HG02623 (cell line): ENCODE data around the gene PPM1H.

Experiments
- ATAC-seq: cut with Tn5 transposase; IDR thresholded peaks from one replicate; pipeline ENCODE4 v1.9.1; 2021; ENCODE audit warnings: moderate library complexity; ENCODE audit not compliant: unreplicated experiment

Gene PPM1H

GRCh38 chr12:62657363-62657632 is 277.7 kb downstream of the PPM1H start:
- ATAC-seq: no peak

- no peak for ATAC-seq
These were observed 278.2 kb downstream of the PPM1H start for GRCh38 chr12:62656591-62657362.

GRCh38 chr12:62655666-62656151 is 279.2 kb downstream of the PPM1H start:
- no peak for ATAC-seq

- no peak for ATAC-seq
These were observed 280.4 kb downstream of the PPM1H start for GRCh38 chr12:62654326-62655241.

GRCh38 chr12:62653740-62654139 is 281.2 kb downstream of the PPM1H start:
- ATAC-seq: no peak

- no peak for ATAC-seq
These were observed 281.6 kb downstream of the PPM1H start for GRCh38 chr12:62653304-62653703.

- no peak for ATAC-seq
These were observed 283.8 kb downstream of the PPM1H start for GRCh38 chr12:62651138-62651537.

- ATAC-seq: no peak
These were observed 285.4 kb downstream of the PPM1H start for GRCh38 chr12:62649412-62650138.

GRCh38 chr12:62647586-62647985 is 287.4 kb downstream of the PPM1H start:
- no peak for ATAC-seq

- ATAC-seq: no peak
These were observed 288.4 kb downstream of the PPM1H start for GRCh38 chr12:62646566-62646965.

- no peak for ATAC-seq
These were observed 291.5 kb downstream of the PPM1H start for GRCh38 chr12:62643486-62643885.

- no peak for ATAC-seq
These were observed 292.5 kb downstream of the PPM1H start for GRCh38 chr12:62642486-62642885.

GRCh38 chr12:62640910-62641448 is 294.0 kb downstream of the PPM1H start:
- peak; percentile 86 for ATAC-seq

GRCh38 chr12:62637679-62638078 is 297.3 kb downstream of the PPM1H start:
- no peak for ATAC-seq

GRCh38 chr12:62635649-62636048 is 299.3 kb downstream of the PPM1H start:
- no peak for ATAC-seq

- ATAC-seq: peak; percentile 31
These were observed 302.5 kb downstream of the PPM1H start for GRCh38 chr12:62632411-62632918.

- peak; percentile 63 for ATAC-seq
These were observed 303.2 kb downstream of the PPM1H start for GRCh38 chr12:62631471-62632410.

- no peak for ATAC-seq
These were observed 304.8 kb downstream of the PPM1H start for GRCh38 chr12:62629971-62630739.

- no peak for ATAC-seq
These were observed 305.5 kb downstream of the PPM1H start for GRCh38 chr12:62629413-62629812.
